Fibroblast of lung (primary cell): Measurements from ENCODE around the gene USH2A. TPM values are rescaled to one million over a fixed set of nuclear protein-coding genes. Genes with fewer than 3 reads are reported as not detected.

Experiments
- DNase-seq, 2 donors: peaks; one replicate each; pipeline versions ENCODE4 v3.0.0 to v3.0.0-alpha.2; 2010; ENCODE audit warnings: low read depth in 2 of 2
- H2AFZ ChIP-seq: 2 replicates; pipeline ENCODE4 v1.5.1; 2012; ENCODE audit warnings: low read length, control low read depth, inconsistent platforms
- H3K27ac ChIP-seq: 2 replicates; pipeline ENCODE4 v1.5.1; 2011; ENCODE audit warnings: low read length, control low read depth; ENCODE audit not compliant: insufficient read depth
- H3K27me3 ChIP-seq: 2 replicates; pipeline ENCODE4 v1.5.1; 2011; ENCODE audit warnings: mild to moderate bottlenecking, low read length; ENCODE audit not compliant: control insufficient read depth, insufficient read depth
- H3K36me3 ChIP-seq: 2 replicates; pipeline ENCODE4 v1.5.1; 2011; ENCODE audit warnings: low read length; ENCODE audit not compliant: control insufficient read depth, insufficient read depth
- H3K4me1 ChIP-seq: 2 replicates; pipeline ENCODE4 v1.5.1; 2011; ENCODE audit warnings: low read length; ENCODE audit not compliant: control insufficient read depth, insufficient read depth; ENCODE audit errors: extremely low read depth
- H3K4me2 ChIP-seq: 2 replicates; pipeline ENCODE4 v1.5.1; 2011; ENCODE audit warnings: low read length, control low read depth; ENCODE audit not compliant: insufficient read depth; ENCODE audit errors: extremely low read depth
- H3K4me3 ChIP-seq, 4 experiments: fragments of 200-600 bp in 1 of 4; sonication (generic) in 1 of 4; replicated peaks in 1 of 4; 2 replicates each; pipeline ENCODE4 v1.5.1; 2011 to 2016; ENCODE audit warnings: low read length in 4 of 4, low read depth in 3 of 4, mild to moderate bottlenecking in 3 of 4, control low read depth in 2 of 4, inconsistent platforms in 1 of 4, mixed read lengths in 1 of 4; ENCODE audit not compliant: insufficient read depth in 1 of 4; ENCODE audit errors: control extremely low read depth in 1 of 4
- H3K79me2 ChIP-seq: 2 replicates; pipeline ENCODE4 v1.5.1; 2012; ENCODE audit warnings: mild to moderate bottlenecking, low read length, inconsistent platforms; ENCODE audit not compliant: control insufficient read depth, insufficient read depth
- H3K9ac ChIP-seq: 2 replicates; pipeline ENCODE4 v1.5.1; 2011; ENCODE audit warnings: mild to moderate bottlenecking, low read length, control low read depth; ENCODE audit not compliant: insufficient read depth
- H3K9me3 ChIP-seq: 2 replicates; pipeline ENCODE4 v1.5.1; 2012; ENCODE audit warnings: low read depth, low read length; ENCODE audit not compliant: control insufficient read depth, insufficient read depth
- H4K20me1 ChIP-seq: 2 replicates; pipeline ENCODE4 v1.5.1; 2011; ENCODE audit warnings: low read length; ENCODE audit not compliant: control insufficient read depth, insufficient read depth; ENCODE audit errors: extremely low read depth
- CTCF ChIP-seq, 2 donors: IDR thresholded peaks in 1 of 2; conservative IDR thresholded peaks in 1 of 2; 1 replicate in 1 of 2; 2 replicates in 1 of 2; pipeline ENCODE4 v1.5.1; 2011 to 2012; ENCODE audit warnings: low read length in 2 of 2, control low read depth in 1 of 2, inconsistent platforms in 1 of 2, low read depth in 1 of 2, mild to moderate bottlenecking in 1 of 2
- EZH2 ChIP-seq: IDR thresholded peaks from 2 replicates; pipeline ENCODE4 v1.5.1; 2012; ENCODE audit warnings: low read length, control low read depth, mild to moderate bottlenecking; ENCODE audit errors: missing control alignments
- polyA plus RNA-seq, 2 donors: library from polyadenylated mRNA; depleted of rRNA in 1 of 2; stranded (reverse) in 1 of 2; unstranded in 1 of 2; fragments of >200 nt; gene quantifications; 2 replicates each; pipeline ENCODE4 v1.2.1, GENCODE V29; 2011 to 2012; ENCODE audit warnings: missing spikeins in 1 of 2
- total RNA-seq: library from RNA; depleted of rRNA; stranded (reverse); fragments of >200 nt; gene quantifications from 2 replicates; pipeline ENCODE4 v1.2.1, GENCODE V29; 2014

Gene USH2A
- total and polyA plus RNA-seq, 2 donors (not counting 1 experiment from before 2014, with no cell fraction given) = under 0.01 to 0.01 TPM

- H3K4me2 ChIP-seq = no peak overlapping the region
- H3K27ac ChIP-seq = no peak overlapping the region
- no peaks in the 10 kb centered on the region for H3K4me1 ChIP-seq
- H3K36me3 ChIP-seq = no peaks in the 10 kb centered on the region
- H3K9ac ChIP-seq = no peak overlapping the region
- no peak for DNase-seq
- H2AFZ ChIP-seq = no peak overlapping the region
- H3K4me3 ChIP-seq = no peak overlapping the region
- no peaks in the 10 kb centered on the region for H4K20me1 ChIP-seq
- TF ChIP-seq EZH2 (no peak), CTCF (conservative IDR thresholded peaks at IDR 0.05 in 1 of 2, IDR thresholded peaks at IDR 0.05 in 1 of 2; ENCODE audit: low read depth in 1 of 2, low read length in 2 of 2) (no peak)
- H3K9me3 ChIP-seq = no peaks in the 10 kb centered on the region
- no peaks in the 10 kb centered on the region for H3K27me3 ChIP-seq
- no peaks in the 10 kb centered on the region for H3K79me2 ChIP-seq
These were observed 210.4 kb downstream of the USH2A start for GRCh38 chr1:216212826-216213225.

- no peaks in the 10 kb centered on the region for H3K79me2 ChIP-seq
- TF ChIP-seq CTCF (conservative IDR thresholded peaks at IDR 0.05 in 1 of 2, IDR thresholded peaks at IDR 0.05 in 1 of 2; ENCODE audit: low read depth in 1 of 2, low read length in 2 of 2) (no peak), EZH2 (no peak)
- DNase-seq = peak; percentile 3 to 43
- H3K4me2 ChIP-seq = no peak overlapping the region
- H3K27me3 ChIP-seq = no peaks in the 10 kb centered on the region
- H3K4me1 ChIP-seq = no peaks in the 10 kb centered on the region
- no peaks in the 10 kb centered on the region for H3K36me3 ChIP-seq
- no peak overlapping the region for H3K27ac ChIP-seq
- no peaks in the 10 kb centered on the region for H4K20me1 ChIP-seq
- no peak overlapping the region for H3K9ac ChIP-seq
- no peak overlapping the region for H2AFZ ChIP-seq
- H3K4me3 ChIP-seq = no peak overlapping the region
- no peaks in the 10 kb centered on the region for H3K9me3 ChIP-seq
These were observed 213.2 kb downstream of the USH2A start for GRCh38 chr1:216210081-216210480.

- DNase-seq = no peak
- Histone ChIP-seq H3K27me3 (no peaks in the 10 kb centered on the region), H3K4me1 (no peaks in the 10 kb centered on the region), H3K27ac (no peak overlapping the region), H3K9ac (no peak overlapping the region), H3K79me2 (no peaks in the 10 kb centered on the region), H3K4me3 (no peak overlapping the region), H2AFZ (no peak overlapping the region), H4K20me1 (no peaks in the 10 kb centered on the region), H3K36me3 (no peaks in the 10 kb centered on the region), H3K4me2 (no peak overlapping the region), H3K9me3 (no peaks in the 10 kb centered on the region)
- TF ChIP-seq CTCF (conservative IDR thresholded peaks at IDR 0.05 in 1 of 2, IDR thresholded peaks at IDR 0.05 in 1 of 2; ENCODE audit: low read depth in 1 of 2, low read length in 2 of 2) (no peak), EZH2 (no peak)
These were observed 214.1 kb downstream of the USH2A start for GRCh38 chr1:216209125-216209524.
